Posterior cingulate gyrus (tissue), 11 donors: ENCODE data around the gene SMC4.

Experiments
- DNase-seq, 10 donors: peaks; one replicate each; pipeline versions ENCODE4 v3.0.0 to v3.0.0-alpha.2; 2020 to 2021; ENCODE audit warnings: mixed read lengths in 3 of 10
- intact Hi-C: fragments of 100-400 bp; cut with DNase I; formaldehyde crosslinking; loops from one replicate; pipeline ENCODE4 v1.15.1; 2023

SMC4 gene

DNA sequence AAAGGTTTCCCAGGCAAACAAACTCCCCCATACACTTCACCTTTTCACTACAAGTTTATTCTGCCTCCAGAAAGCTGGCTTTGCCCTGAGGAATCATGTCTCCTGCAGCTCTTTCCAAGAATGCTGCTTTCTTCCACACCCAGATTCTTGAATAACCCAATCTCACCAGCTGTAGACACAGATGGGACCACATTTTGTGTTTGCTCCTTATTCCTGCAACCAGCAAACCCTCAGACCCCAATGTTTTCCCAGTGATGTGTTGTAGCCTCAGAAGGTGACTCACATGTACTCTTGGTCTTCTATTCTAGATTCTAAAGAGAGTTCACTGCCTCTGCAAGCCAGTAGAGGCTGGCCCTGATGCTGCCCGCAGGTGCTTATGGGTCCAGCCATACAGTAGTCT is 73.8 kb downstream of the SMC4 start:
- no peak for DNase-seq
- intact Hi-C loops = no loop called here

DNA sequence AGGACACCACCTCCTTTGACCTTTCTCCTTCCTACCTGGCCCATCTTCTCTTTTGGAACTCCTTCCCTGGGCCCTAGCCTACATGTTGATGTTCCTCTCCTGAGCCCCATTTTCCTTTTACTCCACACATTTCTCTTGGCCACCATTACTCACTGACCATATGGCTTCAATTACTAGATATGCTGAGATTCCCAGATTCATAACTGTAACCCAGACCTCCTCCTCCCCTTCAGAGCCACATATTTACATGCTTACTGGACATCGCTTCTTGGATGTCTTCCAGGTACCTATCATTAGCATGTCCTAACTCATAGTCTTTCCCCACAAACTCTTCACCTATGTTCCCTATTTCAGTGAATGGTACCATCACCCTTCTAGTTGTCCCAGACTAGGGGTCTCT is 74.5 kb downstream of the SMC4 start:
- DNase-seq = no peak
- intact Hi-C loops = no loop called here

DNA sequence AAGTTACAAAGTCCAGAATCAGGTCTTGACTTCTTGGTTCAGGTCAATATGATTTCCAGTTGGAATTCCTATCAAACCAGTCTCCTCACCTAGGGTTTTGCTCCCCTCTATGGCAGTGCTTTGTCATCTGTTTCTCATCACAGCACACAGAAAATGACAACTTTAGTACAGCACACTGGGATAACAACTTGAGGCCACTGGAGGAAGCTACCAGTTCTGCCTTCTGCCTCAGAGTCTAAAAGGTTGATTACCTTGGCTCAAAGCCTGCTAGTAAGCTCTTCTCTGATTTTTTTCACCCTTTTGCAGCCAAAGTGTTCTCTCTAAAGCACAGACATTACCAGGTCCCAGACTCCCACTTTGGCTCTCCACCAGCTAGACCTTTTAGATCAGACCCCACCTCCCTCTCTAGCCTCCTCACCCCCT is 75.0 kb downstream of the SMC4 start:
- intact Hi-C loops = no loop called here
- DNase-seq = no peak

DNA sequence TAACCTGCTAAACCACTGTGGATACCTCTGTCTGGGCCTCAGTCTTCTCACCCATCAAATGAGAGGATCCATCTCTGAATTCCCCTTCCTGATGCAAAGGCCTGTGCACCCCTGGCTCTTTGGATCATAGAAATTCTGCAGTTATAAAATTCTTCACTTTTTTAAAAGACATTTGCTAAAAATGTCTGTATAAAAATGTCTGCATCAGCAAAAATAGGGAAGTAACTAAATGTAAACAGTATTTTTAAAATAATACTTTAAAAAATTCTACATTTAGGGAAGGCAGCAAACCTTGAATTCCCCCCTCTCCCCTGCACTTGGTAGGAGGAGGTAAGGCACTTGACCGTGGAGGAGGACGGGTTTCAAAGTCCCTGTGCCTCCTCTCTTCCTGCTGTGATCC is 75.7 kb downstream of the SMC4 start:
- DNase-seq = no peak
- intact Hi-C loops = no loop called here

GRCh38 chr3:160475884-160476283 is 76.4 kb downstream of the SMC4 start:
- no peak for DNase-seq
- intact Hi-C loops = no loop called here

DNA sequence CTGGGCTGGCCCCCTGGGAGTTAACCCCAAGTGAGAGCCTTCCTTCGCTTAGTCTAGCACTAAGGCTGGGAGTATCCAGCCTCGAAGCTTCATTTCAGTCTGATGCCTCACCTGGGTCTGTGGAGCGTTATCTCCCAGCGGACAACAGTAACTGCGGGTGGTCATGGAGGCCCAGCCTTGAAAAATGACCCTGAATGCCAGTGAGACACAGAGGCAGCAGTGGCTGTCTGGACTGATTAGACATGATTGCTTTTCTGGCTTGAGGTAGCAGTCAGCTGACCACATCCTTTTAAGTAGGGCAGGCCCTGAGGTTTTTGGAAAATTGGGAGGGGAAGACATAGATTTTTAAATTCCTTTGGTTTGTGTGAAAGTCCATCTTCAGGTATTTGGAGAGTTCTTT is 78.3 kb downstream of the SMC4 start:
- no peak for DNase-seq
- intact Hi-C loops = no loop called here

DNA sequence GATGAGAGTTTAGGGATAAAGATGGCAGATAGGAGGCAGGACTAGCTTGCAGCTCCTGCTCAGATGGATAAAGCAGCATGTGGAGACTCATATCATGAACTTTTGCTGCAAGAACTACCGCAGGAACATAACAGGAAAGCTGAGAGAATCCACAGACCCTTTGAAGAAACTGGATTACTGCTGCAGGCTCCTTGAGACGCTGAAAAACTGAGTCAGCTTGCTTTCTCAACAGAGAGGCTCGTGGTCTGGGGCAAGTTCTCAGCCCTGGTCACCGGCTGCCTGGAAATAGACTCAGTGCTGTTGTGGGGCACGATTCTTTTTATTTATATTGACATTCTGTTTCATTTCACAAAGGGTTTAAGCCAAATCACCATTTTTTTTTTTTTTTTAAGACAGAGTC is 78.9 kb downstream of the SMC4 start:
- intact Hi-C loops = no loop called here
- no peak for DNase-seq

- intact Hi-C loops = no loop called here
- DNase-seq = no peak
Observed at GRCh38 chr3:160479376-160479775, 79.9 kb downstream of the SMC4 start.

GRCh38 chr3:160480931-160481330 is 81.5 kb downstream of the SMC4 start:
- no peak for DNase-seq
- intact Hi-C loops = no loop called here

- intact Hi-C loops = no loop called here
- DNase-seq = no peak
Observed at GRCh38 chr3:160481856-160482255, 82.4 kb downstream of the SMC4 start.

DNA sequence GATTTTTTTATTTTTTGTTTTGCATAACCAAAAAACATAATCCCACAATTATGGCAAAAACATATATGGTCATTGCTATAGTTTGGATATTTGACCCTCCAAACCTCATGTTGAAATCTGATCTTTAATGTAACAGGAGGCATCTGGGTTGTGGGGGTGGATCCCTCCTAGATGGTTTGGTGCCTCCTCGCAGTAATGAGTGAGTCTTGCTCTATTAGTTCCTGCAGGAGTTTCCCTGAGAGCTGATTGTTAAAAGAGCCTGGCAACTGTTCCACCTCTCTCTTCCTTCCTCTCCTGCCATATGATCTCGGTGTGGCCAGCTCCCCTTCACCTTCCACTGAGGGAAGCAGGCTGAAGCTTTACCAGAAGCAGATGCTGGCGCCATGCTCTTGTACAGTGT is 83.3 kb downstream of the SMC4 start:
- DNase-seq = no peak
- intact Hi-C loops = no loop called here
